ENCODE data around the gene HOXA3. TPM values are rescaled to one million over a fixed set of nuclear protein-coding genes. Genes with fewer than 3 reads are reported as not detected.

Gene HOXA3
- polyA plus RNA-seq, 1 of the 3 experiments (the other 2 are of a cell fraction): 0.15 TPM

- POLR2A ChIA-PET: no interaction called here
- no peak overlapping the region for H3K9ac ChIP-seq
- H3K9me2 ChIP-seq: no peaks in the 10 kb centered on the region
- CTCF ChIA-PET: interaction anchor here (0.7 kb wide), 1 partner anchor 742 kb away, joined by 3 read pairs; no protein-coding TSS in a partner anchor
- H2AFZ ChIP-seq (ENCODE audit: low read depth): no peak overlapping the region
- no peak overlapping the region for H3K4me2 ChIP-seq
- no peaks in the 10 kb centered on the region for H4K20me1 ChIP-seq (ENCODE audit: insufficient read depth)
- H3K27me3 ChIP-seq (ENCODE audit: insufficient read depth): peaks cover 94% of the 10 kb centered on the region
- peaks cover 5% of the 10 kb centered on the region for H3F3A ChIP-seq (replicated peaks; ENCODE audit: insufficient read depth)
- 2% methylated on average over 4 of the region's 4 CpGs for WGBS (ENCODE audit: low lambda C conversion rate)
- DNase-seq: no peak
- H3K36me3 ChIP-seq (replicated peaks in 1 of 2; ENCODE audit: control insufficient read depth in 1 of 2, insufficient read depth in 2 of 2, low read length in 1 of 2): no peaks in the 10 kb centered on the region
- H3K27ac ChIP-seq (ENCODE audit: low read depth in 2 of 2, low read length in 1 of 2): no peak overlapping the region
- TF ChIP-seq MEF2A (IDR thresholded peaks at IDR 0.05; ENCODE audit: borderline replicate concordance, low read depth) (no peak), REST (IDR thresholded peaks at IDR 0.05; ENCODE audit: low read depth, low read length) (no peak)
- no peaks in the 10 kb centered on the region for H3K79me2 ChIP-seq (ENCODE audit: insufficient read depth)
- H3K9me3 ChIP-seq: no peaks in the 10 kb centered on the region
- H3K4me3 ChIP-seq (ENCODE audit: low read depth in 2 of 2, low read length in 1 of 2): no peak overlapping the region
- H3K4me1 ChIP-seq (ENCODE audit: control insufficient read depth in 1 of 2, insufficient read depth in 2 of 2, low read depth in 1 of 2, low read length in 1 of 2): no peaks in the 10 kb centered on the region; a peak in 1 of 4 replicates
These were observed 40.6 kb downstream of the HOXA3 start for GRCh38 chr7:27111751-27112277.

- H3K27me3 ChIP-seq (ENCODE audit: insufficient read depth): peaks cover 94% of the 10 kb centered on the region
- H3K4me2 ChIP-seq: no peak overlapping the region
- ChIA-PET CTCF (interaction anchor here (0.7 to 1.7 kb wide), 3 partner anchors 14 to 741 kb away, joined by 3 to 4 read pairs (median 4); no protein-coding TSS in a partner anchor), POLR2A (no interaction called here)
- no peaks in the 10 kb centered on the region for H3K9me3 ChIP-seq
- H3K36me3 ChIP-seq (replicated peaks in 1 of 2; ENCODE audit: control insufficient read depth in 1 of 2, insufficient read depth in 2 of 2, low read length in 1 of 2): no peaks in the 10 kb centered on the region
- H3K9ac ChIP-seq: no peak overlapping the region
- no peak overlapping the region for H2AFZ ChIP-seq (ENCODE audit: low read depth)
- no peaks in the 10 kb centered on the region for H4K20me1 ChIP-seq (ENCODE audit: insufficient read depth)
- H3F3A ChIP-seq (replicated peaks; ENCODE audit: insufficient read depth): peaks cover 5% of the 10 kb centered on the region
- no peak overlapping the region for H3K27ac ChIP-seq (ENCODE audit: low read depth in 2 of 2, low read length in 1 of 2)
- WGBS (ENCODE audit: low lambda C conversion rate): 1% methylated on average over 6 of the region's 6 CpGs
- H3K79me2 ChIP-seq (ENCODE audit: insufficient read depth): no peaks in the 10 kb centered on the region
- H3K4me1 ChIP-seq (ENCODE audit: control insufficient read depth in 1 of 2, insufficient read depth in 2 of 2, low read depth in 1 of 2, low read length in 1 of 2): no peaks in the 10 kb centered on the region; a peak in 1 of 4 replicates
- no peaks in the 10 kb centered on the region for H3K9me2 ChIP-seq
- no peak for DNase-seq
- TF ChIP-seq EP300 (IDR thresholded peaks at IDR 0.05; ENCODE audit: borderline replicate concordance in 1 of 2, low read depth in 1 of 2, low read length in 1 of 2) (no peak), SIN3A (IDR thresholded peaks at IDR 0.05; ENCODE audit: borderline replicate concordance, low read depth, low read length) (no peak), YY1 (IDR thresholded peaks at IDR 0.05; ENCODE audit: low read depth) (no peak), PBX3 (IDR thresholded peaks at IDR 0.05) (no peak), RAD21 (IDR thresholded peaks at IDR 0.05; ENCODE audit: low read length) (no peak), FOSL2 (IDR thresholded peaks at IDR 0.05; ENCODE audit: borderline replicate concordance, low read depth) (no peak), RCOR1 (IDR thresholded peaks at IDR 0.05; ENCODE audit: low read length) (no peak), POLR2AphosphoS5 (IDR thresholded peaks at IDR 0.05; ENCODE audit: low read depth, low read length) (no peak), TCF12 (IDR thresholded peaks at IDR 0.05) (no peak), USF2 (IDR thresholded peaks at IDR 0.05; ENCODE audit: borderline replicate concordance, low read depth, low read length) (no peak), CTCF (IDR thresholded peaks at IDR 0.05) (no peak), JUND (IDR thresholded peaks at IDR 0.05) (no peak), FOXM1 (IDR thresholded peaks at IDR 0.05; ENCODE audit: low read depth) (no peak), MXI1 (IDR thresholded peaks at IDR 0.05; ENCODE audit: low read depth, low read length) (no peak), IRF3 (IDR thresholded peaks at IDR 0.05; ENCODE audit: low read depth, low read length) (no peak), RXRA (IDR thresholded peaks at IDR 0.05; ENCODE audit: borderline replicate concordance, low read depth) (no peak)
- H3K4me3 ChIP-seq (ENCODE audit: low read depth in 2 of 2, low read length in 1 of 2): no peak overlapping the region
These were observed 41.2 kb downstream of the HOXA3 start for GRCh38 chr7:27111042-27111750.
